Measurements from ENCODE around the gene RASAL1.
A peak's percentile ranks its signal among the peaks of the same experiment; 100 is the strongest.

Gene RASAL1

DNA sequence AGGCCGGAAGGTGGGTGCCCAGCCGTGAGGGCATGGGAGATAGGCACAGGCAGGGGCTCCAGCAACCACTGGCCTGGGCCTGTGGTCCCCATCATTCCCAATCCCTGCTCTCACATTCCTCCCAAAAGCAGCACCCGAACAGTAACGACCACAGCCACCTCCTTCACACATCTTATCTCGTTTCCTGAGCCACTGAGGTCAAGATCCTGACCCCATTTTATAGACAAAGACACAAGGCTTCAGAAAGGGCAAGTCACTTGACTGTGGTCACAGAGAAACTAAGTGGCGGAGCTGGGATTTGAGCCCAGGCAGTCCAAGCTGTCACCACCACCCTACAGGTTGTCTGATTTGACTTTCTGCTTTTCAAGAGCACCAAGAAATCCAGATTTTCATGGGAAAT is 40.2 kb downstream of the RASAL1 start:
- DNase-seq (ENCODE audit: low spot score) = no peak

DNA sequence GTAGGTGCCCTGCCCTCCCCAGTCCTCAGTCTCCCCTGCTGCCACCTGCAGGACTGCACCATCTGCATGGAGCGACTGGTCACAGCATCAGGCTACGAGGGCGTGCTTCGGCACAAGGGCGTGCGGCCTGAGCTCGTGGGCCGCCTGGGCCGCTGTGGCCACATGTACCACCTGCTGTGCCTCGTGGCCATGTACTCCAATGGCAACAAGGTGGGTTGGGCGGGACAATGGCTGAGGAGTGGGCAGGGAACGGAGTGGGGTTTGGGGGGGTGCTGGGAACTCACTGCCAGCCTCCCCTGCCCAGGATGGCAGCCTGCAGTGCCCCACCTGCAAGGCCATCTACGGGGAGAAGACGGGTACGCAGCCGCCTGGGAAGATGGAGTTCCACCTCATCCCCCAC is 40.8 kb downstream of the RASAL1 start:
- DNase-seq (ENCODE audit: low spot score) = no peak

DNA sequence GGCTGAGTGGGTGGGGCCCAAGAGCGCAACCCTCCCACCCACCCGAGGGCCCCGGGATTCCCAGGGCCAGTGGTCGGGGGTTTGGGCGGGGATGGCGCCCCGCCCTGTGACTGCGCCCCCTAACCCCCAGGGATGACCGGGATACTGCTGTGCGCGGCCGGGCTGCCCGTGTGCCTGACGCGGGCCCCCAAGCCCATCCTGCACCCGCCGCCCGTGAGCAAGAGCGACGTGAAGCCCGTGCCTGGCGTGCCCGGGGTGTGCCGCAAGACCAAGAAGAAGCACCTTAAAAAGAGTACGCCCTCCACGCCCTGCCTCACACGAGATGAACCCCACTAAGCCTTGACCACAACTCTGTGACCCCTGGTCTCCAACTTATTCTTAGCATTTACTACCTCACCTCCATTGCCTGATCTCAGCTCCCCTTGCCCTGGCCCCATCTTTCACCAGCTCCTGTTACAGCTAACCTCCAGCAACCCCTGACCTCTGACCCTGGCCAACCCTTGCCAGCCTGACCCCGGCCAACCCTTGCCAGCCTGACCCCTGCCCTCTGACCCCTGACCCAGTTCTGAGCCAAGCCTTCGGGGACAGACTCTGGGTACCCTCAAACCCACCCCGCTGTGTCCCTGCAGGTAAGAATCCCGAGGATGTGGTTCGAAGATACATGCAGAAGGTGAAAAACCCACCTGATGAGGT is 42.0 kb downstream of the RASAL1 start:
- DNase-seq (ENCODE audit: low spot score) = no peak

DNA sequence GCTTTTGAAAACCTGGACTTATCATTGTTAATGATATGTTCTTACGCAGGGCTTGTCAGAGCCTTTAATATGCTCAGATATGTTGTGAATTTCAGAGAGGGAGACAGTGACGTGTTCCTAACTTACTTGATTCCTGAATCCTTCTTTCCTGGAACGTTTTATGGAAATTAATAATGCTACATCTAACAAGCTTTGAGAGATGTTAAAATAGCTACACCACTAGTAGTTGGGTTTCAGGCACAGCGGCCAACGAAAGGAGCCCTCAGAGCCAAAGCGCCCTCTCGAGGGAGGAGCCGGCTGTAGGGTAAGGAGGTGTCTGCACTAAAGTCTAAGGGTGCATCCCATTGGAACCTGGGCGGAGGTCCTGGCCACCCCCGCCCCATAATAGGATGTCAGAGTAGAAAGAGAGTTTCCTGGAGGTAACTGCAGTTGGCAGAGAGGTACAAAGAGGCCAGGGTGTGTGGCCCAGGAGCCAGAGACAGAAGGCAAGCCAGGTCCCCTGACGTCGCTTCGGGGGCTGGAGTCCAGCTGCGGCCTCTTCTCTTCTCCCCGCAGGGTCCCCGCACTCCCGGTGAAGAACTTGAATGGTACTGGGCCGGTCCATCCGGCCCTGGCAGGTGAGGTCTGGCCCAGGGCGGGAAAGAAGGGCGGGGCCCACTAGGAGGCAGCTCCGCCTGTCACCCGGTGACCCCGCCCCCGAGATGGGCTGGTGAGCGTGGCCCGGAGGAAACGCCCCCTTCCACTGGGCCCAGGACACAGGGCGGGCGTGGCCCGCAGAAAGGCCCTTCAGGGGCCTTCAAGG is 42.8 kb downstream of the RASAL1 start:
- no peak for DNase-seq (ENCODE audit: low spot score)

DNA sequence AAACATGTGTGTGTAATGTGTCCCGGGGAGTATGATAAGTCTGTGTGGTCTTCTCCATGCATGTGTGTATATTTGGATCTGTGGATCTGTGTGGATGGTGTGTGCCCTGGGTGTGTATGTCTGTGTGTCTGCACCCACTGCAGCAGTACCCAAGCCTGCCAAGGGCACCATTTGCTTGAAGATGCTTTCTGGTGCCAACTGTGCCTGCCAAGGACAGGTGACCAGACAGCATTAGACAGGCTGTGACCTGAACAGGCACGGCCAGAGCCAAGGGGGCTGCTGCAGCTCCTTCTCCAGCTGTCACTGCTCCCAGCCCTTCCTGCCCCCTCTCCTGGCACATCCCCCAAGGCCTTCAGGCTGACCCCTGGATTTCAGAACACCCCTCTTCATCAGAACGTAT is 44.1 kb downstream of the RASAL1 start:
- no peak for DNase-seq (ENCODE audit: low spot score)

DNA sequence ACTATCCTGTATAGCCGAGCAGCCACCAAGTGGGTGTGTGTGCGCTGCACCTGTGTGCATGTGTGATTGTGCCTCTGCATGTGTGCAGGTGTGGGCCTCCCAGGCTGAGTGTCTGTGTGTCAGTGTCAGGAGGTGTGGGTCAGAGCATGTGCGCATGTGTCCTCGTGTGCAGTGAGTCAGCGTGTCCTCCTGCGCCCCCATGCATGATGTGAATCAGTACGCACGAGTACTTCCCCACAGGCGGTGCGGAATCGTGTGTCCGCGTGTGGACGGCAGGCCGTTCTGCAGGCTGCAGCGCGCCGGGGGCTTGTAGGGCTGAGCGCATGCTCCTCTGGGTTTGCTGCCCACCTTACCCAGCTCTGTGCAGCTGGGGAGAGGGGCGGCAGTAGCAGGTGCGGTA is 44.8 kb downstream of the RASAL1 start:
- DNase-seq (ENCODE audit: low spot score) = peak; percentile 61

DNA sequence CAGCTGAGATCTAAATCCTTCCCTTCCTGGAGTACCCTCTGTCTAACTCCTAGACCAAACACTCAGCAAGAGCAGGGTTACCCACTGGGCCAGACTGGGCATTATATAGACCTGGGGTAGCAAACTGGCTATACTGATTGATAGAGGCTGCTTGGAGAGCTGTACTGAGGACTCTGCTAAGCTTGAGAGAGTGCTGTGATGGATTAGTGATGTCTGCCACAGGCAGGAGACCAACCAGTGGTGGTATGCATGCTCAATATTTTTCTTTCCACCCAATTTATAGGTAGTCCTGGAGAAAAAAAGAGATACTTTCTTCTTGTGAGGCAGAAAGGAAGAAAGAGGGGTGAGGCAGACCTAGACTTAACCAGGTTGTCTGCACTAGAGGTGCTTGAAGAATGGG is 45.7 kb downstream of the RASAL1 start:
- DNase-seq (ENCODE audit: low spot score) = no peak

DNA sequence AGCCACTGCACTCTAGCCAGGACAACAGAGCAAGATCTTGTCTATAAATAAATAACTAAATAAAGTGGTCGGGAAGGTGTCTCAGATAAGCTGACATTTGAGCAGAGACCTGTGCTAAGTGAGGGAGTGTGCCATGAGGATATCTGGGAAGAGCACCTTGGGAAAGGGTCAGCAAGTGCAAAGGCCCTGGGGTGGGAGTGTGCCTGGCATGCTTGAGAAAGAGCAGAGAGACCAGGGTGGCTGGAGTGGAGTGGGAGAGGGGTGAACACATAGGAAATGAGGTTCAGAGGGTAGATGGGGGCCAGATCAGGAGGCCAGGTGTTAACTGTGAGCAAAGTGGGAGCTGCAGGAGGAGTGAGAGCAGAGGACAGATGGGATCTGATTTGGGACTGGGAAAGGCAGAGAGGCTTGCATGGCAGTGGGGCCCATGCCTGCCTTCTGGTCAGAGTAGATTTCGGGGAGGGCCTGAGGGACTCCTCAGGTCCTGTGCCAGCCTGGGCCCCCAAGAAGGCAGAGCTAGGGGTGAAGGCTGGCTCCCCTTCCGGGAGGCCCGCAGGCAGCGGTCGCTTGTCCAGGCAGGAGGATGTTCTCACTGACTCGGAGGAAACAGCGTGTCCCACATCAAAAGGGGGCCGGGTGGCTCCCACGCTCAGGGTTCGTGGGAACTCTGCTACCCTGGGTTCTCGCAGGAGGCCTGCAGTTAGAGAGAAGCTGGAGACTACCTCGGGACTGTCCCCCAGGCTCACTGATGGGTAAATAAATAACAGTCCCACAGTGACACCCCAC is 46.4 kb downstream of the RASAL1 start:
- DNase-seq (ENCODE audit: low spot score) = no peak

DNA sequence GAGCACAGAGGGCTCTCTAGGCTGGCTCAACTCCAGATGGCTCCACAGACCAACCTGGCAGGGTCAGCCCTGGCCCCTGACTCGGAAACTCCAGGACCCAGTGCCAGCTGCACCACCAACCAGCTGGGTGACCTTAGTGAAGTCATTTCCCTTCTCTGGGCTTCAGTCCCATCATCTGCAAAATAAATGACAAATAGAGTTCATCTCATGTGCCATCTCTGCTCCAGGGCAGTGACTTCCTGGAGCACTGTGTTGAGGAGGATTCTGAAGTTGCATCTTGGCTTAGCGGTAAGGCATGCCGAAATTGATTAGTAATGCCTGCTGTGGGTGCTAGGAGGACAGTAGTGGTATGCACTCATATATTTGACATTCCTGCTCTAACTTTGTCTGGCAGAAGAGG is 47.5 kb downstream of the RASAL1 start:
- no peak for DNase-seq (ENCODE audit: low spot score)

DNA sequence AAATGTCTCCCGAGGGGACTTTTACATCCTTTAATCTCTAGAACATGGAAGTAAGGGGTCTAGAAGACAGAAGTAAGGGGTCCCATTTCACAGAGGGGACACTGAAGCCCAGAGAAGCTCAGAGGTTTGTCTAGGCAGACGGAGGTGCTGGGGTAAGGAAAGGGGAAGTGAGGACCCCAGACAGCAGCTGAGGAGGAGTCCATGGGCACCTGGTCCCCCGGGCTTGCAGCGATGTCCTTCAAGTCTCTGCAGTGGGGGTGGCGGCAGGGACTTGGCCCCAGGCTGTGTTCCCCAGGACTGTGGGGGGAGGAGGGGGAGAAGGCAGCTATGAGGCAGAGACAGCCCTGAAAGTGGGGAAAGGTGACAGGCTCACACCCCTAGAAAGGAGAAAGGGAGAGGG is 48.4 kb downstream of the RASAL1 start:
- DNase-seq (ENCODE audit: low spot score) = no peak

DNA sequence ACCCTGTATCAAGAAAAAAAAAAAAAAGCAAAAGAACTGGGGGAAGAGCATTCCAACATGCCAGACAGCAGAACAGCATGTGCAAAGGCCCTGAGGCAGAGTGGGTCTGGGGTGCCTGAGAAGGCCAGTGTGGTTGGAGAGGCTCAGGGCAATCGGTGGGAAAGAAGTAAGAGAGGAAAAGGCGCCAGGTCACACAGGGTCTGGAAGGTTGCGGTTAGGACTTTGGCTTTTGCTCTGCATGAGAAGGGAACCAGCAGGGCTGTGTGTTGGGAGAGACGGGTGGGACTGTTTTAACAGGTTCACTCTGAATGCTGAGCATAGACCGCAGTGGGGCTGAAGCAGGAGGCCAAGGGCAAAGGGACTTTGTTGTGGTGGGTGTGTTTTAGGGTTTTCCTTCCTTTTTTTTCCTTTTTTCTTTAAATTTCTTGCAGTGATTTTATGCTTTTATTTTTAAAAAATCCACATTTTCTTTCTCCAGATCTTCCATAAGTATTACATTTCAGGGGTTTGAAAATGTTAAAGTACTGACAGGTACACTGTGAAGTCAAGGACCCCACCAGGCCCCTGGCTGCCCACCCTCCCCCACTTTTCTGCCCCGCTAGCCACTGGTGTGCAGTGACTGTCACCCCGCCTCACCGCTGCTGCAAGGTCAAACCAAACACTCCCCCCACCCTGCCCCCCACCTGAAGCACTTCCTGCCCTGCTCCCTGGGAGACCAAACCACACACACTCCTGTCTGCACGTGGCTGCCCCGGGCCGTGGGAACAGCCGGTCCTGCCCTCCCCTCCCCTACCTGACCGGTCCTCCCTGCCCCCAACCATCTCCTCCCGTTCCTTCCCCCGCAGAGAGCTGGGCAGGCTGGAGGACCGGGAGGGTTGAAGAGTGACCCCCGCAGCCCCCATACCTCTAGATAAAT is 49.1 kb downstream of the RASAL1 start:
- no peak for DNase-seq (ENCODE audit: low spot score)

DNA sequence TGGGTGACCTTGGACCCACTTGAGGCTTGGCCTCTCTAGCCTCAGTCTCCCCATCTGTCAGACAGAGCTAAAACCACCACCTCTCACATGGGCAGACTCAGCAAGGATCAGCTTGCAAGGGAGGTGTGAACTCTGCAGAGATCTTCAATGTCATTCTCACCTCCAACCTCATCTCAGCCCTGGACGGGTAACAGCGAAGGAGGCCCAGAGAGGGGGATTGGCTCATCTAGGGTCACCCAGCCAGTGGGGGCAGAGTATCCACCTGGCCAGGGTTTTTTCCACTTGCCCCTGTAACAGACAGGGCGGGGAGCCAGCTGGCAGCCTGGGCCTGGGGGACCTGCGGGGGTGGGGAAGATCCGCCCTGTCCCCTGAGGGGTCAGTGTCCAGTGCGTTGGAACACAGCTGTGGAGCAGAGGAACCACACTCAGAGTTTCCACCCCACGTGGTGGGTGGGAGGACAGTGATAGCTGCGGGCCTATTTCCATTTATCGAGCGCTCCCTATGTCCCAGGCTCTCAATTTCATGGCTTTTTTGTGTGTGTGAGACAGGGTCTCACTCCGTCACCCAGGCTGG is 51.6 kb downstream of the RASAL1 start:
- DNase-seq (ENCODE audit: low spot score) = no peak

DNA sequence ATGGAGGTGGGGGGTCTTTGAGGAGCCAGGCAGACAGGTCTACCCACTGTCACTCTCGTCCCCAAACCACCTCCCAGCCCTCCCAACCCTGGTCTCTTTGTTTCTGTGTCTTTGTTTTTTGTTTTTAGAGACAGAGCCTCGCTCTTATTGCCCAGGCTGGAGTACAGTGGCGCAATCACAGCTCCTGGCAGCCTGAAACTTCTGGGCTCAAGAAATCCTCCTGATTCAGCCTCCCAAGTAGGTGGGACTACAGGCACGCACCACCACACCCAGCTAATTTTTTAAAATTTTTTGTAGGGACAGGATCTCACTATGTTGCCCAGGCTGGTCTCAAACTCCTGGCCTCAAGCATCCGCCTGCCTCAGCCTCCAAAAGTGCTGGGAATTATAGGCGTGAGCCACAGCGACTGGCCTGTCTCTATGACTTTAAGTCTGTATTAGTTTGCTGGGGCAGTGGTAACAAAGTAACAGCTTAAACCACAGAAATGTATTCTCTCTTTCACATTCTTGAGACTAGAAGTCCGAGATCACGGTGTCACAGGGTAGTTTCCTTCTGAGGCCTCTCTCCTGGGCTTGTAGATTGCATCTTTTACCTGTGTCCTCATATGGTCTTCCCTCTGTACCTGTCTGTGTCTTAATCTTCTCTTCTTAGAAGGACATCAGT is 52.9 kb downstream of the RASAL1 start:
- DNase-seq (ENCODE audit: low spot score) = no peak

DNA sequence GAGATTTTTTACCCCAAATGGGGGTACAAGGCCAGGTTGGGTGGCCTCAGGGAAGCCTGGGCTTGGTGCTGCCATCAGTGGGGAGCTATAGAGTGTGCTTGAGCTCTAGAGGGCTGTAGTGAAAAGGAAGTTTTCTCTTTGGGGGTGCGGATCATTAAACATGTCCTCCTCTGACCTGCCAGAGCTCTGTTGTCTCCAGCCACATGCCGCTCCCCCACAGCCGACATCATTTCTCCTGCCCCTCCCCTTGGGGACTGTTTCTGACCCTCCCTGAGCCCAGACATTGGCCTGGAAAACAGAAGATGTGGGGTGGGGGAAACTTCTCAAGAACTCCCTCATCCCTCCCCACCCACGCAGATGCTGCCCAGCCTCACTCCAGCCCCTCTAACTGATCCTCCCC is 53.7 kb downstream of the RASAL1 start:
- DNase-seq (ENCODE audit: low spot score) = no peak

DNA sequence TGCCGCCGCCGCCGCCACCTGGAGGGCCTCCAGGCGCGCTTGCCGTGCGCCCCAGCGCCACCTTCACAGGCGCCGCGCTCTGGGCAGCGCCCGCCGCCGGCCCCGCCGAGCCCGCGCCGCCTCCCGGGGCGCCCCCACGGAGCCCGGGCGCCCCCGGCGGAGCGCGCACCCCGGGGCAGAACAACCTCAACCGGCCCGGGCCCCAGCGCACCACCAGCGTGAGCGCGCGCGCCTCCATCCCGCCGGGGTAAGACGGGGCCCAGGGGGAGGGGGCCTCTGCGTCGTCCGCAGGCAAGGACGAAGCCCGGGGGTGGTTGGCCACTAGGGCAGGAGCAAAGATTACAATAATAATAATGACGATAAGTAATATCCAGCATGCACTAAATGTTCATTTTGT is 57.7 kb downstream of the RASAL1 start:
- no peak for DNase-seq (ENCODE audit: low spot score)

DNA sequence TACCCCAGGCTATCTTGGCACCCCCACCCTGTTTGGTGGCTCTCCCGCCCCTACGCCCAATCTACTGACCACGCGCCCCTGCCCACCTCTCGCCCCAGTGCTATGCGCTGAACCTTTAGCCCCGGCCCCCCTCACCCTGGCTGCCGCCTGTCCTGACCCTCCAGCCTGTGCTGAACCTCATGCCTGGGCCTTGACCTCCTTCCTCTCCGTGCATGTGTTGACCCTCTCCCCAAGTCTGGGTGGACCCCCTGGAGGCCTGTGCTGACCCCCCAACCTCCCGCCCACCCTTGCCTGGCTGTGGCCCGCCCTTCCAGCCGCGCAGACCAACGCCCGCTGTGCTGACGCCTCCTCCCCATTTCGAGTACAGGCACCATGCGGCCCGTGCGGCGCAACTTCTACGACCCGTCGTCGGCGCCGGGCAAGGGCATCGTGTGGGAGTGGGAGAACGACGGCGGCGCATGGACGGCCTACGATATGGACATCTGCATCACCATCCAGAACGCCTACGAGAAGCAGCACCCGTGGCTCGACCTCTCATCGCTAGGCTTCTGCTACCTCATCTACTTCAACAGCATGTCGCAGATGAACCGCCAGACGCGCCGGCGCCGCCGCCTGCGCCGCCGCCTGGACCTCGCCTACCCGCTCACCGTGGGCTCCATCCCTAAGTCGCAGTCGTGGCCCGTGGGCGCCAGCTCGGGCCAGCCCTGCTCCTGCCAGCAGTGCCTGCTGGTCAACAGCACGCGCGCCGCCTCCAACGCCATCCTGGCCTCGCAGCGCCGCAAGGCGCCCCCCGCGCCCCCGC is 58.3 kb downstream of the RASAL1 start:
- no peak for DNase-seq (ENCODE audit: low spot score)

DNA sequence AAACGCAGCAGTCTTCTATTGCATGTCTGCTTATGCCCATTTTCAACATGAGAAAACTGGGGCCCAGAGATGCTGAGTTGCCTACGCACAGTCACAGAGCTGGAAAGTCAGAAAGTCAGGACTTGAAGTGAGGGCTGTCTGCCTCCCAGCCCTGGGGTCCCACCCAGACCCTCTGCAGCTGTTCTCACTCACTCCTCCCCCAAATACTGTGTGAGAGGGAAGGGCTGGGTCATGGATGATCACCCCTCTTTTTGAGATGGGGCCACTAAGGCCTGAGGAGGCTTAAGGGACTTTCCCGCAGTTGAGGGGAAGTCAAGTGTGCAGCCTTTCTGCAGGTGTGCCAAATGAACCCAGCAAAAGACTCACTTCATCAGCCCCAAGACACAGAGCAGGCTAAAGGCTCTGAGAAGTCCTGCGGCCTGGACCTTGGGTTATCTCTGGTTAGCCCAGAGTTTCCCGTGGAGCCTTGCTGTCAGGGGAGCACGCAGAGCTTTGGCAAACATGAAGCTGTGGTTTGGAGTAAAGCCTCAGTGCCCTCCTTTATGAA is 60.4 kb downstream of the RASAL1 start:
- DNase-seq (ENCODE audit: low spot score) = no peak

DNA sequence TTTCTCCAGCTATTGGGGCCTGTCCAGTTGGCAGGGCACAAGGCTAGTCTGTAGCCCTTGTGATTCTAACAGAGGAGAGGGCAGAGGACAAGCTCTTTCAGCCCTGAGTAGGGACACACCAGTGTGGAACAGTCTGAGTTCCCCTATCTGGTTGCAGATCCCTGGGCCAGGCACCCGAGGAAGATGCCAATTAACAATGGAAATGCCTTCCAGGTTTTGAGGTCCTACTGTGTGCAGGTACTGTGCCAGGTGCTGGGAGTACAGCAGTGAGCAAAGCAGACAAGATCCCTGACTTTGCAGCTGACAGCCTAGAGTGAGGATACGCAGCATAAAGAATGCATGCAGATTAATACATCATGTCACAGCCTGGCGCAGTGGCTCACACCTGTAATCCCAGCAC is 62.0 kb downstream of the RASAL1 start:
- no peak for DNase-seq (ENCODE audit: low spot score)

DNA sequence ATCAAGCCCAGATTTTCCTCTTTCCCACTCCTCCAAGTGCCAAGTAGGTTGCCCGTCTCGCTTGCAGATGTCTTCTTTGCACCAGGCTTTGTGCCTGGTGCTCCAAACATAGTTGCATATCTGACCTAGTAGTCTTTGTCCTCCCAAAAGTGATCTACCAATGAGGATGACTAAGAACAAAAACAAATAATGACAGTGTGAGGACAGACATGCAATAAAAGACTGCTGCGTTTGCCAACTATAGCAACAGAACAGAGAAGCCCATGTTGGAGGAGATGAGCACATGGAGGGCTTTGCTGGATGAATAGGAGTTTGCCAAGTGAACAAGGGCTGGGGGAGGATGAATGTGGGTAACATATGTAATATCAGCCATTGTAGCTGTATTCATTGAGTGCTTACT is 63.4 kb downstream of the RASAL1 start:
- no peak for DNase-seq (ENCODE audit: low spot score)
